Panc1 (cell line): ENCODE measurements around the gene KMT2E. TPM values are rescaled to one million over a fixed set of nuclear protein-coding genes. Genes with fewer than 3 reads are reported as not detected.
"Not testable (repeated sequence)": the region's sequence is repeated elsewhere in the genome, so short reads cannot be mapped to it uniquely, and the experiment has no call there.

Source experiments
- ATAC-seq: fragments of 200-7000 bp; cut with Tn5 transposase; 2 replicates; pipeline ENCODE4 v1.9.1; 2020; ENCODE audit warnings: mild to moderate bottlenecking, moderate library complexity
- BruUV-seq: library from RNA; stranded (reverse); fragments of 400-500 nt; replicated peaks from 2 replicates; lab custom pipeline; 2021; lab: Mats Ljungman, UMichigan
- CTCF ChIA-PET: fragments of 300-600 bp; sonication (Branson Sonifier 250); formaldehyde crosslinking; loops from one replicate; lab custom pipeline; 2022; ENCODE audit warnings: antibody characterized with exemption; lab: Charles Lee
- POLR2A ChIA-PET: fragments of 300-600 bp; sonication (Branson Sonifier 250); formaldehyde crosslinking; loops from one replicate; lab custom pipeline; 2022; ENCODE audit warnings: antibody characterized with exemption; lab: Charles Lee
- DNase-seq: peaks from one replicate; pipeline ENCODE4 v3.0.0-alpha.2; 2010; ENCODE audit warnings: low read depth, low spot score
- H3K27ac ChIP-seq: 2 replicates; pipeline ENCODE4 v1.5.1; 2011; ENCODE audit warnings: mild to moderate bottlenecking, low read length, inconsistent platforms
- H3K27me3 ChIP-seq: fragments of 200-500 bp; sonication (Bioruptor generic); 2 replicates; pipeline ENCODE4 v1.6.0; 2014; ENCODE audit warnings: low read length, inconsistent platforms; ENCODE audit not compliant: control insufficient read depth, insufficient read depth
- H3K36me3 ChIP-seq: fragments of 200-500 bp; sonication (Bioruptor generic); 2 replicates; pipeline ENCODE4 v1.5.1; 2014; ENCODE audit warnings: inconsistent platforms, mild to moderate bottlenecking, low read length, moderate library complexity; ENCODE audit not compliant: control insufficient read depth, insufficient read depth
- H3K4me1 ChIP-seq: 2 replicates; pipeline ENCODE4 v1.5.1; 2011; ENCODE audit warnings: inconsistent platforms, mild to moderate bottlenecking, low read length, moderate library complexity; ENCODE audit not compliant: control insufficient read depth, insufficient read depth
- H3K4me3 ChIP-seq, 2 experiments: 2 replicates each; pipeline ENCODE4 v1.5.1; 2011 to 2012; ENCODE audit warnings: low read depth in 2 of 2, low read length in 2 of 2, mild to moderate bottlenecking in 2 of 2, inconsistent platforms in 1 of 2, moderate library complexity in 1 of 2
- H3K9me3 ChIP-seq: fragments of 200-500 bp; sonication (Bioruptor generic); 2 replicates; pipeline ENCODE4 v1.5.1; 2014; ENCODE audit warnings: low read depth, mild to moderate bottlenecking, inconsistent platforms, low read length, moderate library complexity; ENCODE audit not compliant: control insufficient read depth, insufficient read depth
- CTCF ChIP-seq: fragments of 450-650 bp; IDR thresholded peaks from 2 replicates; pipeline ENCODE4 v1.5.1; 2017; ENCODE audit warnings: mild to moderate bottlenecking
- POLR2AphosphoS5 ChIP-seq: IDR thresholded peaks from 2 replicates; pipeline ENCODE4 v1.6.1; 2012; ENCODE audit warnings: mild to moderate bottlenecking, low read depth, low read length, moderate library complexity
- REST ChIP-seq, 2 experiments: IDR thresholded peaks; 2 replicates each; pipeline ENCODE4 v1.6.1; 2011 to 2012; ENCODE audit warnings: low read depth in 2 of 2, control low read depth in 1 of 2, low read length in 1 of 2, mild to moderate bottlenecking in 1 of 2, moderate library complexity in 1 of 2; ENCODE audit not compliant: insufficient read depth in 1 of 2
- SIN3A ChIP-seq: IDR thresholded peaks from 2 replicates; pipeline ENCODE4 v1.6.1; 2012; ENCODE audit warnings: low read depth, mild to moderate bottlenecking, low read length, moderate library complexity, borderline replicate concordance; ENCODE audit not compliant: insufficient read depth
- TCF7L2 ChIP-seq: IDR thresholded peaks from 2 replicates; pipeline ENCODE4 v1.6.1; 2011; ENCODE audit warnings: mild to moderate bottlenecking, low read depth, low read length, inconsistent platforms
- in situ Hi-C: cut with HindIII; loops from 2 replicates; pipeline ENCODE4 v1.10.0; 2016; ENCODE audit warnings: low sequenced_read_pairs, low pct_unique_long_range_greater_than_20kb
- intact Hi-C: fragments of 100-400 bp; cut with micrococcal nuclease; formaldehyde crosslinking; loops from one replicate; pipeline ENCODE4 v1.10.0; 2022; ENCODE audit not compliant: unreplicated experiment
- total RNA-seq: library from RNA; stranded (reverse); gene quantifications from one replicate; pipeline ENCODE4 v1.2.1, GENCODE V29; 2021; ENCODE audit not compliant: unreplicated experiment

KMT2E gene
- total RNA-seq, 1 experiment from 2014 or later, result 51.4 TPM

GRCh38 chr7:104985259-104985617 is 28.8 kb upstream of the KMT2E start:
- POLR2A ChIA-PET, result interaction anchor here (0.7 kb wide), 1 partner anchor 35 kb away, joined by 5 read pairs; no protein-coding TSS in a partner anchor

GRCh38 chr7:104986628-104987259 is 27.3 kb upstream of the KMT2E start:
- ChIA-PET POLR2A (interaction anchor here (0.6 kb wide), 1 partner anchor 10 kb away, joined by 4 read pairs; no protein-coding TSS in a partner anchor), CTCF (no interaction called here)
- no peak for TF ChIP-seq REST (IDR thresholded peaks at IDR 0.05; ENCODE audit: insufficient read depth in 1 of 2, low read depth in 2 of 2, low read length in 1 of 2)
- TF ChIP-seq SIN3A, result no peak
- TF ChIP-seq CTCF, result no peak
- TF ChIP-seq TCF7L2, result no peak
- no peak for TF ChIP-seq POLR2AphosphoS5
- no TSS peak for BruUV-seq
- in situ Hi-C loops, result no loop called here
- no peaks in the 10 kb centered on the region for H3K27me3 ChIP-seq
- intact Hi-C loops, result loop anchor here (10.0 kb wide), 1 partner anchor 68 kb away; no protein-coding TSS in a partner anchor
- H3K4me3 ChIP-seq, result no peak overlapping the region
- ATAC-seq, result no peak
- DNase-seq, result no peak
- peak overlapping the region; percentile 99; the same call in 1 of the 2 replicates for H3K27ac ChIP-seq
- no peaks in the 10 kb centered on the region; the same call in none of the 2 replicates for H3K36me3 ChIP-seq
- H3K4me1 ChIP-seq, result peaks cover 58% of the 10 kb centered on the region
- H3K9me3 ChIP-seq, result no peaks in the 10 kb centered on the region

More at GRCh38 chr7:104985259-104985617, 28.8 kb upstream of the KMT2E start:
- Histone ChIP-seq H3K27me3 (no peaks in the 10 kb centered on the region), H3K9me3 (no peaks in the 10 kb centered on the region), H3K4me1 (peaks cover 73% of the 10 kb centered on the region), H3K27ac (peak overlapping the region; percentile 99), H3K36me3 (no peaks in the 10 kb centered on the region; the same call in none of the 2 replicates), H3K4me3 (no peak overlapping the region; a peak in 1 of 4 replicates)
- no TSS peak for BruUV-seq
- intact Hi-C loops (loop anchor here (10.0 kb wide), 1 partner anchor 70 kb away; no protein-coding TSS in a partner anchor), in situ Hi-C loops (no loop called here)
- no peak for TF ChIP-seq CTCF
- no peak for TF ChIP-seq TCF7L2
- no peak for TF ChIP-seq REST (IDR thresholded peaks at IDR 0.05; ENCODE audit: insufficient read depth in 1 of 2, low read depth in 2 of 2, low read length in 1 of 2)
- no peak for TF ChIP-seq SIN3A
- no peak for TF ChIP-seq POLR2AphosphoS5
- CTCF ChIA-PET, result no interaction called here
- no peak for ATAC-seq
- DNase-seq, result no peak

- H3K4me3 ChIP-seq, H3K36me3 ChIP-seq, DNase-seq, BruUV-seq, CTCF ChIA-PET, H3K27me3 ChIP-seq, H3K27ac ChIP-seq, ATAC-seq, H3K9me3 ChIP-seq, in situ Hi-C loops: not testable (repeated sequence)
- peaks cover 52% of the 10 kb centered on the region for H3K4me1 ChIP-seq
- intact Hi-C loops, result loop anchor here (10.0 kb wide), 1 partner anchor 67 kb away; no protein-coding TSS in a partner anchor
- POLR2A ChIA-PET, result interaction anchor here (0.6 kb wide), 2 partner anchors 10 to 20 kb away, joined by 4 to 9 read pairs; no protein-coding TSS in a partner anchor
These were observed 26.6 kb upstream of the KMT2E start for GRCh38 chr7:104987403-104987802.
